Activated CD4-positive, alpha-beta T cell treated with anti-CD3 and anti-CD28 coated beads, Interleukin-2, amount 50 U/mL, for 4 hours (primary cell): ENCODE measurements around the gene OBP2A.

Source experiments
- DNase-seq, 2 experiments: peaks; one replicate each; pipeline ENCODE4 v3.0.0-alpha.2; 2020

OBP2A gene

GRCh38 chr9:135581636-135582426 is 35.9 kb downstream of the OBP2A start:
- DNase-seq: no peak

GRCh38 chr9:135582541-135582940 is 36.6 kb downstream of the OBP2A start:
- DNase-seq: no peak

- DNase-seq: no peak
Measured at GRCh38 chr9:135582966-135583687, 37.2 kb downstream of the OBP2A start.

GRCh38 chr9:135583688-135584011 is 37.7 kb downstream of the OBP2A start:
- no peak for DNase-seq

- DNase-seq: no peak
Measured at GRCh38 chr9:135584371-135584770, 38.4 kb downstream of the OBP2A start.

- DNase-seq: no peak
Measured at GRCh38 chr9:135584934-135585333, 39.0 kb downstream of the OBP2A start.

- no peak for DNase-seq
Measured at GRCh38 chr9:135586601-135587109, 40.7 kb downstream of the OBP2A start.

GRCh38 chr9:135587658-135588057 is 41.7 kb downstream of the OBP2A start:
- no peak for DNase-seq

- no peak for DNase-seq
Measured at GRCh38 chr9:135588371-135588770, 42.4 kb downstream of the OBP2A start.

GRCh38 chr9:135588886-135589595 is 43.1 kb downstream of the OBP2A start:
- DNase-seq: no peak

- DNase-seq: no peak
Measured at GRCh38 chr9:135589596-135590485, 43.9 kb downstream of the OBP2A start.

- DNase-seq: no peak
Measured at GRCh38 chr9:135590486-135591079, 44.7 kb downstream of the OBP2A start.

- no peak for DNase-seq
Measured at GRCh38 chr9:135591506-135592330, 45.8 kb downstream of the OBP2A start.

GRCh38 chr9:135592331-135592590 is 46.3 kb downstream of the OBP2A start:
- DNase-seq: no peak

GRCh38 chr9:135592625-135593024 is 46.7 kb downstream of the OBP2A start:
- no peak for DNase-seq

- DNase-seq: no peak
Measured at GRCh38 chr9:135596211-135596610, 50.3 kb downstream of the OBP2A start.
